ENCODE results near the gene SCD5. TPM values are rescaled to one million over a fixed set of nuclear protein-coding genes. Genes with fewer than 3 reads are reported as not detected.

Gene SCD5
- total and polyA plus RNA-seq, 2 experiments from 2014 or later = 0.79 to 1.6 TPM

DNA sequence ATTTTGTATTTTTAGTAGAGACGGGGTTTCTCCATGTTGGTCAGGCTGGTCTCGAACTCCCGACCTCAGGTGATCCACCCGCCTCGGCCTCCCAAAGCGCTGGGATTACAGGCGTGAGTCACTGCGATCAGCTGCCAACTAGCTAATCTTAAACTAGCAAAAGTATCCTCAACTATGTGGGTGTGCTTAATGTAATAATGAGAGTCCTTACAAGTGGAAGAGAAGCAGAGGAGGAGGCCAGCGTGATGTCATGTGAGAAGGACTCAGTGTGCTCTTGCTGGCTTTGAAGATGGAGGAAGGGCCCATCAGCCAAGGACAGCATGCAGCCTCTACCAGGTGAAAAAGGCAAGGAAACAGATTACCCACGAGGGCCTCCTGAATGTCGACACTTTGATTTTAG lies 19.6 kb downstream of the SCD5 start (continued):
- TF ChIP-seq, protein P1, sequence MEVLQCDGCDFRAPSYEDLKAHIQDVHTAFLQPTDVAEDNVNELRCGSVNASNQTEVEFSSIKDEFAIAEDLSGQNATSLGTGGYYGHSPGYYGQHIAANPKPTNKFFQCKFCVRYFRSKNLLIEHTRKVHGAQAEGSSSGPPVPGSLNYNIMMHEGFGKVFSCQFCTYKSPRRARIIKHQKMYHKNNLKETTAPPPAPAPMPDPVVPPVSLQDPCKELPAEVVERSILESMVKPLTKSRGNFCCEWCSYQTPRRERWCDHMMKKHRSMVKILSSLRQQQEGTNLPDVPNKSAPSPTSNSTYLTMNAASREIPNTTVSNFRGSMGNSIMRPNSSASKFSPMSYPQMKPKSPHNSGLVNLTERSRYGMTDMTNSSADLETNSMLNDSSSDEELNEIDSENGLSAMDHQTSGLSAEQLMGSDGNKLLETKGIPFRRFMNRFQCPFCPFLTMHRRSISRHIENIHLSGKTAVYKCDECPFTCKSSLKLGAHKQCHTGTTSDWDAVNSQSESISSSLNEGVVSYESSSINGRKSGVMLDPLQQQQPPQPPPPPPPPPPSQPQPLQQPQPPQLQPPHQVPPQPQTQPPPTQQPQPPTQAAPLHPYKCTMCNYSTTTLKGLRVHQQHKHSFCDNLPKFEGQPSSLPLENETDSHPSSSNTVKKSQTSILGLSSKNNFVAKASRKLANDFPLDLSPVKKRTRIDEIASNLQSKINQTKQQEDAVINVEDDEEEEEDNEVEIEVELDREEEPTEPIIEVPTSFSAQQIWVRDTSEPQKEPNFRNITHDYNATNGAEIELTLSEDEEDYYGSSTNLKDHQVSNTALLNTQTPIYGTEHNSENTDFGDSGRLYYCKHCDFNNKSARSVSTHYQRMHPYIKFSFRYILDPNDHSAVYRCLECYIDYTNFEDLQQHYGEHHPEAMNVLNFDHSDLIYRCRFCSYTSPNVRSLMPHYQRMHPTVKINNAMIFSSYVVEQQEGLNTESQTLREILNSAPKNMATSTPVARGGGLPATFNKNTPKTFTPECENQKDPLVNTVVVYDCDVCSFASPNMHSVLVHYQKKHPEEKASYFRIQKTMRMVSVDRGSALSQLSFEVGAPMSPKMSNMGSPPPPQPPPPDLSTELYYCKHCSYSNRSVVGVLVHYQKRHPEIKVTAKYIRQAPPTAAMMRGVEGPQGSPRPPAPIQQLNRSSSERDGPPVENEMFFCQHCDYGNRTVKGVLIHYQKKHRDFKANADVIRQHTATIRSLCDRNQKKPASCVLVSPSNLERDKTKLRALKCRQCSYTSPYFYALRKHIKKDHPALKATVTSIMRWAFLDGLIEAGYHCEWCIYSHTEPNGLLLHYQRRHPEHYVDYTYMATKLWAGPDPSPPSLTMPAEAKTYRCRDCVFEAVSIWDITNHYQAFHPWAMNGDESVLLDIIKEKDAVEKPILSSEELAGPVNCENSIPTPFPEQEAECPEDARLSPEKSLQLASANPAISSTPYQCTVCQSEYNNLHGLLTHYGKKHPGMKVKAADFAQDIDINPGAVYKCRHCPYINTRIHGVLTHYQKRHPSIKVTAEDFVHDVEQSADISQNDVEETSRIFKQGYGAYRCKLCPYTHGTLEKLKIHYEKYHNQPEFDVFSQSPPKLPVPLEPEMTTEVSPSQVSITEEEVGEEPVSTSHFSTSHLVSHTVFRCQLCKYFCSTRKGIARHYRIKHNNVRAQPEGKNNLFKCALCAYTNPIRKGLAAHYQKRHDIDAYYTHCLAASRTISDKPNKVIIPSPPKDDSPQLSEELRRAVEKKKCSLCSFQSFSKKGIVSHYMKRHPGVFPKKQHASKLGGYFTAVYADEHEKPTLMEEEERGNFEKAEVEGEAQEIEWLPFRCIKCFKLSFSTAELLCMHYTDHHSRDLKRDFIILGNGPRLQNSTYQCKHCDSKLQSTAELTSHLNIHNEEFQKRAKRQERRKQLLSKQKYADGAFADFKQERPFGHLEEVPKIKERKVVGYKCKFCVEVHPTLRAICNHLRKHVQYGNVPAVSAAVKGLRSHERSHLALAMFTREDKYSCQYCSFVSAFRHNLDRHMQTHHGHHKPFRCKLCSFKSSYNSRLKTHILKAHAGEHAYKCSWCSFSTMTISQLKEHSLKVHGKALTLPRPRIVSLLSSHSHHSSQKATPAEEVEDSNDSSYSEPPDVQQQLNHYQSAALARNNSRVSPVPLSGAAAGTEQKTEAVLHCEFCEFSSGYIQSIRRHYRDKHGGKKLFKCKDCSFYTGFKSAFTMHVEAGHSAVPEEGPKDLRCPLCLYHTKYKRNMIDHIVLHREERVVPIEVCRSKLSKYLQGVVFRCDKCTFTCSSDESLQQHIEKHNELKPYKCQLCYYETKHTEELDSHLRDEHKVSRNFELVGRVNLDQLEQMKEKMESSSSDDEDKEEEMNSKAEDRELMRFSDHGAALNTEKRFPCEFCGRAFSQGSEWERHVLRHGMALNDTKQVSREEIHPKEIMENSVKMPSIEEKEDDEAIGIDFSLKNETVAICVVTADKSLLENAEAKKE (CRISPR knock-in tag; IDR thresholded peaks at IDR 0.05) = no peak
- TF ChIP-seq, protein P2, sequence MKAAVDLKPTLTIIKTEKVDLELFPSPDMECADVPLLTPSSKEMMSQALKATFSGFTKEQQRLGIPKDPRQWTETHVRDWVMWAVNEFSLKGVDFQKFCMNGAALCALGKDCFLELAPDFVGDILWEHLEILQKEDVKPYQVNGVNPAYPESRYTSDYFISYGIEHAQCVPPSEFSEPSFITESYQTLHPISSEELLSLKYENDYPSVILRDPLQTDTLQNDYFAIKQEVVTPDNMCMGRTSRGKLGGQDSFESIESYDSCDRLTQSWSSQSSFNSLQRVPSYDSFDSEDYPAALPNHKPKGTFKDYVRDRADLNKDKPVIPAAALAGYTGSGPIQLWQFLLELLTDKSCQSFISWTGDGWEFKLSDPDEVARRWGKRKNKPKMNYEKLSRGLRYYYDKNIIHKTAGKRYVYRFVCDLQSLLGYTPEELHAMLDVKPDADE (IDR thresholded peaks at IDR 0.05) = no peak
- TF ChIP-seq, protein P3, sequence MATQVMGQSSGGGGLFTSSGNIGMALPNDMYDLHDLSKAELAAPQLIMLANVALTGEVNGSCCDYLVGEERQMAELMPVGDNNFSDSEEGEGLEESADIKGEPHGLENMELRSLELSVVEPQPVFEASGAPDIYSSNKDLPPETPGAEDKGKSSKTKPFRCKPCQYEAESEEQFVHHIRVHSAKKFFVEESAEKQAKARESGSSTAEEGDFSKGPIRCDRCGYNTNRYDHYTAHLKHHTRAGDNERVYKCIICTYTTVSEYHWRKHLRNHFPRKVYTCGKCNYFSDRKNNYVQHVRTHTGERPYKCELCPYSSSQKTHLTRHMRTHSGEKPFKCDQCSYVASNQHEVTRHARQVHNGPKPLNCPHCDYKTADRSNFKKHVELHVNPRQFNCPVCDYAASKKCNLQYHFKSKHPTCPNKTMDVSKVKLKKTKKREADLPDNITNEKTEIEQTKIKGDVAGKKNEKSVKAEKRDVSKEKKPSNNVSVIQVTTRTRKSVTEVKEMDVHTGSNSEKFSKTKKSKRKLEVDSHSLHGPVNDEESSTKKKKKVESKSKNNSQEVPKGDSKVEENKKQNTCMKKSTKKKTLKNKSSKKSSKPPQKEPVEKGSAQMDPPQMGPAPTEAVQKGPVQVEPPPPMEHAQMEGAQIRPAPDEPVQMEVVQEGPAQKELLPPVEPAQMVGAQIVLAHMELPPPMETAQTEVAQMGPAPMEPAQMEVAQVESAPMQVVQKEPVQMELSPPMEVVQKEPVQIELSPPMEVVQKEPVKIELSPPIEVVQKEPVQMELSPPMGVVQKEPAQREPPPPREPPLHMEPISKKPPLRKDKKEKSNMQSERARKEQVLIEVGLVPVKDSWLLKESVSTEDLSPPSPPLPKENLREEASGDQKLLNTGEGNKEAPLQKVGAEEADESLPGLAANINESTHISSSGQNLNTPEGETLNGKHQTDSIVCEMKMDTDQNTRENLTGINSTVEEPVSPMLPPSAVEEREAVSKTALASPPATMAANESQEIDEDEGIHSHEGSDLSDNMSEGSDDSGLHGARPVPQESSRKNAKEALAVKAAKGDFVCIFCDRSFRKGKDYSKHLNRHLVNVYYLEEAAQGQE (IDR thresholded peaks at IDR 0.05; ENCODE audit: unreplicated experiment) = no peak
- TF ChIP-seq JUNB (IDR thresholded peaks at IDR 0.05; ENCODE audit: unreplicated experiment) = no peak
- no peak for TF ChIP-seq ZNF114 (CRISPR knock-in tag; IDR thresholded peaks at IDR 0.05)
- no peak for TF ChIP-seq ZNF331 (CRISPR knock-in tag; IDR thresholded peaks at IDR 0.05; ENCODE audit: low read depth)

Data from GM23338 (cell line).